ENCODE measurements around the gene GSN.

DNA sequence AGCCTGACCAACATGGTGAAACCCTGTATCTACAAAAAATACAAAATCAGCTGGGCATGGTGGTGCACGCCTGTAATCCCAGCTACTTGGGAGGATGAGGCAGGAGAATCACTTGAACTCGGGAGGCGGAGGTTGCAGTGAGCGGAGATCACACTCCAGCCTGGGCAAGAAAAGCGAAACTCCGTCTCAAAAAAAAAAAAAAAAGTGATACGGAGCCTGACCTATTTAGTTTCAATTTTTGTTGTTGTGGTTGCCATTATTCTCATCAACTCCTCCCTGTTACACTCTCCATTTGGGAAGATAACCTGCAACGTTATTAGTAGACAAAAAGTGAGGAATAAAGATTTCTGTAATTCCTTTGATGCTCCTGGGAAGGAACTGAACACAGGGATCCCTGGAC, 100.8 kb downstream of the GSN start:
- TF ChIP-seq FOXA1 (IDR thresholded peaks at IDR 0.05) = no peak
- TF ChIP-seq, protein P1, sequence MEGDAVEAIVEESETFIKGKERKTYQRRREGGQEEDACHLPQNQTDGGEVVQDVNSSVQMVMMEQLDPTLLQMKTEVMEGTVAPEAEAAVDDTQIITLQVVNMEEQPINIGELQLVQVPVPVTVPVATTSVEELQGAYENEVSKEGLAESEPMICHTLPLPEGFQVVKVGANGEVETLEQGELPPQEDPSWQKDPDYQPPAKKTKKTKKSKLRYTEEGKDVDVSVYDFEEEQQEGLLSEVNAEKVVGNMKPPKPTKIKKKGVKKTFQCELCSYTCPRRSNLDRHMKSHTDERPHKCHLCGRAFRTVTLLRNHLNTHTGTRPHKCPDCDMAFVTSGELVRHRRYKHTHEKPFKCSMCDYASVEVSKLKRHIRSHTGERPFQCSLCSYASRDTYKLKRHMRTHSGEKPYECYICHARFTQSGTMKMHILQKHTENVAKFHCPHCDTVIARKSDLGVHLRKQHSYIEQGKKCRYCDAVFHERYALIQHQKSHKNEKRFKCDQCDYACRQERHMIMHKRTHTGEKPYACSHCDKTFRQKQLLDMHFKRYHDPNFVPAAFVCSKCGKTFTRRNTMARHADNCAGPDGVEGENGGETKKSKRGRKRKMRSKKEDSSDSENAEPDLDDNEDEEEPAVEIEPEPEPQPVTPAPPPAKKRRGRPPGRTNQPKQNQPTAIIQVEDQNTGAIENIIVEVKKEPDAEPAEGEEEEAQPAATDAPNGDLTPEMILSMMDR (IDR thresholded peaks at IDR 0.05; ENCODE audit: low read depth, low read length, missing input control) = no peak
- TF ChIP-seq SP1 (IDR thresholded peaks at IDR 0.05) = no peak
- no peak for TF ChIP-seq RAD21 (IDR thresholded peaks at IDR 0.05)
- no peak for TF ChIP-seq GABPA (IDR thresholded peaks at IDR 0.05 in 1 of 2, conservative IDR thresholded peaks at IDR 0.05 in 1 of 2)
- TF ChIP-seq EGR1 (IDR thresholded peaks at IDR 0.05; ENCODE audit: low read depth in 2 of 2) = no peak
- no peak for TF ChIP-seq NR2F2 (IDR thresholded peaks at IDR 0.05)
- TF ChIP-seq, protein P2, sequence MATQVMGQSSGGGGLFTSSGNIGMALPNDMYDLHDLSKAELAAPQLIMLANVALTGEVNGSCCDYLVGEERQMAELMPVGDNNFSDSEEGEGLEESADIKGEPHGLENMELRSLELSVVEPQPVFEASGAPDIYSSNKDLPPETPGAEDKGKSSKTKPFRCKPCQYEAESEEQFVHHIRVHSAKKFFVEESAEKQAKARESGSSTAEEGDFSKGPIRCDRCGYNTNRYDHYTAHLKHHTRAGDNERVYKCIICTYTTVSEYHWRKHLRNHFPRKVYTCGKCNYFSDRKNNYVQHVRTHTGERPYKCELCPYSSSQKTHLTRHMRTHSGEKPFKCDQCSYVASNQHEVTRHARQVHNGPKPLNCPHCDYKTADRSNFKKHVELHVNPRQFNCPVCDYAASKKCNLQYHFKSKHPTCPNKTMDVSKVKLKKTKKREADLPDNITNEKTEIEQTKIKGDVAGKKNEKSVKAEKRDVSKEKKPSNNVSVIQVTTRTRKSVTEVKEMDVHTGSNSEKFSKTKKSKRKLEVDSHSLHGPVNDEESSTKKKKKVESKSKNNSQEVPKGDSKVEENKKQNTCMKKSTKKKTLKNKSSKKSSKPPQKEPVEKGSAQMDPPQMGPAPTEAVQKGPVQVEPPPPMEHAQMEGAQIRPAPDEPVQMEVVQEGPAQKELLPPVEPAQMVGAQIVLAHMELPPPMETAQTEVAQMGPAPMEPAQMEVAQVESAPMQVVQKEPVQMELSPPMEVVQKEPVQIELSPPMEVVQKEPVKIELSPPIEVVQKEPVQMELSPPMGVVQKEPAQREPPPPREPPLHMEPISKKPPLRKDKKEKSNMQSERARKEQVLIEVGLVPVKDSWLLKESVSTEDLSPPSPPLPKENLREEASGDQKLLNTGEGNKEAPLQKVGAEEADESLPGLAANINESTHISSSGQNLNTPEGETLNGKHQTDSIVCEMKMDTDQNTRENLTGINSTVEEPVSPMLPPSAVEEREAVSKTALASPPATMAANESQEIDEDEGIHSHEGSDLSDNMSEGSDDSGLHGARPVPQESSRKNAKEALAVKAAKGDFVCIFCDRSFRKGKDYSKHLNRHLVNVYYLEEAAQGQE (IDR thresholded peaks at IDR 0.05) = no peak
- TF ChIP-seq, protein P3, sequence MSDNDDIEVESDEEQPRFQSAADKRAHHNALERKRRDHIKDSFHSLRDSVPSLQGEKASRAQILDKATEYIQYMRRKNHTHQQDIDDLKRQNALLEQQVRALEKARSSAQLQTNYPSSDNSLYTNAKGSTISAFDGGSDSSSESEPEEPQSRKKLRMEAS (IDR thresholded peaks at IDR 0.05) = no peak
- no peak for TF ChIP-seq FOXA2 (IDR thresholded peaks at IDR 0.05)
- TF ChIP-seq, protein P4, sequence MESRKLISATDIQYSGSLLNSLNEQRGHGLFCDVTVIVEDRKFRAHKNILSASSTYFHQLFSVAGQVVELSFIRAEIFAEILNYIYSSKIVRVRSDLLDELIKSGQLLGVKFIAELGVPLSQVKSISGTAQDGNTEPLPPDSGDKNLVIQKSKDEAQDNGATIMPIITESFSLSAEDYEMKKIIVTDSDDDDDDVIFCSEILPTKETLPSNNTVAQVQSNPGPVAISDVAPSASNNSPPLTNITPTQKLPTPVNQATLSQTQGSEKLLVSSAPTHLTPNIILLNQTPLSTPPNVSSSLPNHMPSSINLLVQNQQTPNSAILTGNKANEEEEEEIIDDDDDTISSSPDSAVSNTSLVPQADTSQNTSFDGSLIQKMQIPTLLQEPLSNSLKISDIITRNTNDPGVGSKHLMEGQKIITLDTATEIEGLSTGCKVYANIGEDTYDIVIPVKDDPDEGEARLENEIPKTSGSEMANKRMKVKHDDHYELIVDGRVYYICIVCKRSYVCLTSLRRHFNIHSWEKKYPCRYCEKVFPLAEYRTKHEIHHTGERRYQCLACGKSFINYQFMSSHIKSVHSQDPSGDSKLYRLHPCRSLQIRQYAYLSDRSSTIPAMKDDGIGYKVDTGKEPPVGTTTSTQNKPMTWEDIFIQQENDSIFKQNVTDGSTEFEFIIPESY (IDR thresholded peaks at IDR 0.05) = no peak
- no peak for TF ChIP-seq YY1 (IDR thresholded peaks at IDR 0.05)
- no peak for TF ChIP-seq TAF1 (conservative IDR thresholded peaks at IDR 0.05)
- TF ChIP-seq, protein P5, sequence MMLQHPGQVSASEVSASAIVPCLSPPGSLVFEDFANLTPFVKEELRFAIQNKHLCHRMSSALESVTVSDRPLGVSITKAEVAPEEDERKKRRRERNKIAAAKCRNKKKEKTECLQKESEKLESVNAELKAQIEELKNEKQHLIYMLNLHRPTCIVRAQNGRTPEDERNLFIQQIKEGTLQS (IDR thresholded peaks at IDR 0.05) = no peak
